ENCODE results near the gene INPPL1.
"Not testable (repeated sequence)": the region's sequence is repeated elsewhere in the genome, so short reads cannot be mapped to it uniquely, and the experiment has no call there.

The INPPL1 gene

DNA sequence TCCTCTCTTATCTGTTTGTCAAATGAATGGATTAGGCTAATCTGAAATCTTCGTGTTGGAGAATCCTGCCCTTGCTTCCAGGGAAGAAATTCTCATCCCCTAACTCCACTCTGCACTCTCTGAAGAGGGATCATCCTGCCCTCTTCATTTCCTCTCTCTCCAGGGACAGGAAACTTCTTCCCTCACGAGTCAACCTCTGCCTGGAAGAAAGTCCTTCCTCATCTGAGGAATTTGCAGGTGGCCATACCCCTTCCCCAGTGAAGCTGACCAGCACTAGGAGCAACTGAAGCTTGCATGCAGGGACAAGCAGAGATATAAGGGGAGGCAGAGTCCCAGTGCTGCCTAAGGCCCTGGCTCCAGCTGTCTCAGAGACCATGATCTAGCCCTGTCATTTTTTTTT lies 23.0 kb downstream of the INPPL1 start:
- Histone ChIP-seq H3K9me3 (ENCODE audit: low read length) (peaks cover 3% of the 10 kb centered on the region), H3K27me3 (ENCODE audit: insufficient read depth, low read length) (peaks cover 75% of the 10 kb centered on the region), H3K4me3 (ENCODE audit: low read length) (no peak overlapping the region), H2AFZ (ENCODE audit: low read depth, low read length) (no peak overlapping the region), H3K4me1 (ENCODE audit: insufficient read depth, low read length) (peaks cover 12% of the 10 kb centered on the region), H3K36me3 (ENCODE audit: insufficient read depth, low read length) (no peaks in the 10 kb centered on the region)

DNA sequence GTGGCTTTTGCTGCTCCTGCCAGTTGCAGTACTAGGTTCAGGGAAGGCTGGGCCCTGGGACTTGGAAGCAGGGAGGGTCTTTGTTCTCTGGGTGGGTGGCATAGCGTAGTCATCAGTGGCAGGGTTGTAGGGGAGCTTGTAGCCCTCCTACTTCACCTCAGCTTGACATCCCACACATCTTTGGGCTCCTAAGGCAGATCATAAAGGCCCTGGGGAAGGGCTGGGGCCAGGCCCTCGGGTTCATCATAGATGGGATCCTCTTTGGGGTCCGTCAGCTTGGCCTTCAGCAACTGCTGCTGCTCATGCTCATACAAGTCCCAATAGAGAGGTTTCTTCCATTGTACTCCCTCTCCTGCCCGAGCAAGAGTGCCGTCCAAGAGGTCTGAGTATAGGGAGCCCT lies 25.4 kb downstream of the INPPL1 start:
- H2AFZ ChIP-seq (ENCODE audit: low read depth, low read length), result no peak overlapping the region
- H3K4me3 ChIP-seq (ENCODE audit: low read length), result no peak overlapping the region
- H3K27me3 ChIP-seq (ENCODE audit: insufficient read depth, low read length), result peaks cover 58% of the 10 kb centered on the region
- H3K36me3 ChIP-seq (ENCODE audit: insufficient read depth, low read length), result no peaks in the 10 kb centered on the region
- no peaks in the 10 kb centered on the region for H3K9me3 ChIP-seq (ENCODE audit: low read length)
- peaks cover 4% of the 10 kb centered on the region for H3K4me1 ChIP-seq (ENCODE audit: insufficient read depth, low read length)

DNA sequence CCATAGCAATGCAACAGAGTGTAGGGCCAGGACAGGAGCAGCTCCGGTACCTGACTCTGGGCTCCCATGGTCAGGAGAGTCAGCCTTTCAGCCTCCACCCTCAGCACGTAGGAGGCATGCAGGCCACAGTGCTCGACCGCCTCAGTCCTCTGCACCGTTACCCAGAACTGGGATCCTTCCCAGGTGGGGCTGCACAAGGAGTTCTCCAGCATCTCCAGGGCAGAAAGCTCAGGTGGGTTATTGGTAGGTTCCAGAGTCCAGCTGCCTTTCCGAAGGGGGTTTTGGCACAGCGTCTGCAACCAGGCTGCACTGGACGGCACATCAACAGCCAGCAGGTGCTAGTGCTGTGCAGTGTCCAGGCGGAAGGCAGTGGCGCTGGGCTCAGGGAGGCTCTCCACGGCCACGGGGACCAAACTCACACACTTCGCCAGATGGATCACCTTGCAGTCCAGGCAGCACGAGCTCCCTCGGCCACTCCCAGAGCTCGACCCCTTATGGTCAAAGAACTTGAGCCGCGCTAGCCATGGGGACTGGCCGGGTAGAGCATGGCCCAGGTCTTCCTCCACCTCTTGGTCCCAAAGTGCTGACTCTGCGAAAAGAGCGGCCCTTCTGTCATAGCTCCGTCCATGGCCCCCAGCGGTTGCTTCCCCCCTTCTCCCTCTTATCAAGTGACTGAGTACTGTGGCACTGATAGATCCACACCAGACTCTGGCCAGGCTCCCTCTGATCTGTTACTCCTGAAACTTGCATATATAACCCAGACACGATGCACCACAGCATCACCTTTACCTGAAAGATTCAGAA lies 26.3 kb downstream of the INPPL1 start:
- H3K27me3 ChIP-seq (ENCODE audit: insufficient read depth, low read length), result peaks cover 49% of the 10 kb centered on the region
- no peak overlapping the region for H2AFZ ChIP-seq (ENCODE audit: low read depth, low read length)
- H3K4me3 ChIP-seq (ENCODE audit: low read length), result no peak overlapping the region
- no peaks in the 10 kb centered on the region for H3K4me1 ChIP-seq (ENCODE audit: insufficient read depth, low read length)
- H3K9me3 ChIP-seq (ENCODE audit: low read length), result no peaks in the 10 kb centered on the region
- no peaks in the 10 kb centered on the region for H3K36me3 ChIP-seq (ENCODE audit: insufficient read depth, low read length)

DNA sequence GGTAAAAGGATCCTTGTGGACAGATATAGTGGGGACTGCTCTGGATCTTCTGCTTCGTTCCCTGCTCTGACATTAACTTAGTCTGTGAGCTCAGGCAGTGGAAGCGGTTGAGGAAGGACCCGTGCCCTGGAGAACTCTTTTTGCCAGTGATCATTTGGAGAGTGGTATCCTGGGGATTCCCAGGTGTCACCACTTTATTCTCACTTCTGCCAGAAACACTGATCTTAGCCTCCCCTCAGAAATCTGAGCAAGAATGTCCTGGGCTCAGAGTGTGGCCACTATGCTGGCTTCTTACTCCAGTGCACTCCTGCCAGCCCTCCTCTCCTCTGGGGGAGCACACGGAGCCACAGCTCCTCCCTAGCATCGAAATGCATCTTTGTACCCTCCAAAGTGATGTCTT lies 27.0 kb downstream of the INPPL1 start:
- Histone ChIP-seq H3K4me3 (ENCODE audit: low read length) (no peak overlapping the region), H2AFZ (ENCODE audit: low read depth, low read length) (no peak overlapping the region), H3K4me1 (ENCODE audit: insufficient read depth, low read length) (no peaks in the 10 kb centered on the region), H3K36me3 (ENCODE audit: insufficient read depth, low read length) (no peaks in the 10 kb centered on the region), H3K9me3 (ENCODE audit: low read length) (no peaks in the 10 kb centered on the region), H3K27me3 (ENCODE audit: insufficient read depth, low read length) (peaks cover 42% of the 10 kb centered on the region)

DNA sequence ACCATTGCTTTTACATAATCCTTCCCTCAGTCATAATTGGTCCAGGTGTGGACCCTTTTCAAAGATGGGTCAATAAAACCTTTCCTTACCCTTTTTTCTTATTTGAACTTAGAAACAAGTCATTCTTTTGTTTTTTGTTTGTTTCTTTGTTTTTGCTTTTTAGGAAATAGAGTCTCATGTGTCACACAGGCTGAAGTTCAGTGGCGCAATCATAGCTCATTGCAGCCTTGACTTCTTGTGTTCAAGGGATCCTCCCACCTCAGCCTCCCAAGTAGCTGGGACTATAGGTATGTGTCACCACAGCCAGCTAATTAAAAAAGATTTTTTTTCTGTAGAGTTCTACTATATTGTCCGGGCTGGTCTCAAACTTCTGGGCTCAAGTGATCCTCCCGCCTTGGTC lies 28.8 kb downstream of the INPPL1 start:
- H3K9me3 ChIP-seq (ENCODE audit: low read length), result no peaks in the 10 kb centered on the region
- H2AFZ ChIP-seq (ENCODE audit: low read depth, low read length), result no peak overlapping the region
- peaks cover 26% of the 10 kb centered on the region for H3K27me3 ChIP-seq (ENCODE audit: insufficient read depth, low read length)
- no peaks in the 10 kb centered on the region for H3K4me1 ChIP-seq (ENCODE audit: insufficient read depth, low read length)
- no peaks in the 10 kb centered on the region for H3K36me3 ChIP-seq (ENCODE audit: insufficient read depth, low read length)
- no peak overlapping the region for H3K4me3 ChIP-seq (ENCODE audit: low read length)

DNA sequence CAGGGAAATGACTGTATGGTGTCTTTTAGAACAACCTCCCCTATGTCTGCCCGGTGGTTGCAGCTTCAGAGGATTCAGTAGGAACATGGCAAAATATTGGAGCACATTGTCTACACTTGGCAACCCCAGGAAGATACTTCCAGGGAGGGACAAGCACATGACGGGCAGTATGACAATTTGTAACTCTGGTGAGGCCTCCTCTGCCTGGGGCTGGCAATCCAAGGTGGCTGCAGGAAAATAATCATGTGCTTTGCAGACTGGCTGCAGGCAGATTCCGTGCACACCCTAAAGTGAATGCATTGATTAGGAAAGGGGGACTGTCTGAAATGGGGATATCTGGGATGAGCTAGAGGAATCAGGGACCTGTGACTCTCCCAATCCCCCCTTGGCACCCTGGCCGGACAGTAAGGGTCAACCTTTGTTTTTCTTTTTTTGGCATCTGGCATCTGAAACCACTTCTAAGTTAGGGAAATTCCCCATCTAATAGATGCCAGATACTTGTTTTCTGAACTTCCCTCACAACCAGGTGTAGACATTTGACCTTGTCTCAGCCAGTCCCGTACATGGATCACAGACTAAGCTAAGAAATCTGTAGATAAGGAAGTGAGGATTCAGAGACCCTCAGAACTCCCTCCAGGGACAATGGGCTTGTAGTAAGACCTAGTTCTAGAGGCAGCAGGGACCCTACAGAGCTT lies 29.9 kb downstream of the INPPL1 start:
- Histone ChIP-seq H3K4me3 (ENCODE audit: low read length) (no peak overlapping the region), H2AFZ (ENCODE audit: low read depth, low read length) (no peak overlapping the region), H3K4me1 (ENCODE audit: insufficient read depth, low read length) (no peaks in the 10 kb centered on the region), H3K27me3 (ENCODE audit: insufficient read depth, low read length) (peaks cover 20% of the 10 kb centered on the region), H3K36me3 (ENCODE audit: insufficient read depth, low read length) (no peaks in the 10 kb centered on the region), H3K9me3 (ENCODE audit: low read length) (no peaks in the 10 kb centered on the region)

DNA sequence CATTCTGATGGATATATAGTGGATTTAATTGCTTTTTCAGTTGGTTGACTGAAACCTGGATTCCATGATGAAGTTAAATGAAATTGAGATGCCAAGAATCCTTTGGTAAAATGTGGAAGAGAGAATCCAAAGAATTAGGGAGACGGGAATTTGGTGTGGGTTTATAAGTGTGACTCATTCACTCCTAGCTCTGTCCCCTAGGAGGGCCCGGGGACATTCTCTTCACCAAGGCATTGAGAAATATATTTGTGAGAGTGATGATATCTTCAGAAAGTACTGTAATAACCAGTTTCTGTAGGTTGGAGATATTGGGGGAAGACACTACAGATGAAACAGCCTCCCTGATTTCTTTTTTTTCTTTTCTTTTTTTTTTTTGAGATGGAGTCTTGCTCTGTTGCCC lies 33.0 kb downstream of the INPPL1 start:
- Histone ChIP-seq H3K9me3 (ENCODE audit: low read length) (no peaks in the 10 kb centered on the region), H3K36me3 (ENCODE audit: insufficient read depth, low read length) (no peaks in the 10 kb centered on the region), H3K4me1 (ENCODE audit: insufficient read depth, low read length) (no peaks in the 10 kb centered on the region), H2AFZ (ENCODE audit: low read depth, low read length) (no peak overlapping the region), H3K27me3 (ENCODE audit: insufficient read depth, low read length) (peaks cover 3% of the 10 kb centered on the region), H3K4me3 (ENCODE audit: low read length) (no peak overlapping the region)

DNA sequence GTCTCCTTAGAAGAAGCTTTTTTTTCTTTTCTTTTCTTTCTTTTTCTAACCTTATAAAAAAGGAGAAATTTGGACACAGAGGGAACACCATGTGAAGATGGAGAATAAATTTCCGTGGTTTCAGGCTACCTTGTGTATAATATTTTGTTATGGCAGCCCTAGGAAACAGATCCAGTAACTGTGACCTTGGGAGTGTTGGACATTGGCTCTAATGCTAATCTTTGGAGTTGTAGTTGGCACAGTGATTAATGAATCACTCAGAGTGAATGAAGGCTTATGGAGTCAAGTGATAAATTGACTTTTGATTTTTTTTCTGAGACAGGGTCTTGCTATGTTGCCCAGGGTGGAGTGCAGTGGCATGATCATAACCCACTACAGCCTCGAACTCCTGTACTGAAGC lies 34.9 kb downstream of the INPPL1 start:
- H3K9me3 ChIP-seq (ENCODE audit: low read length), result no peaks in the 10 kb centered on the region

DNA sequence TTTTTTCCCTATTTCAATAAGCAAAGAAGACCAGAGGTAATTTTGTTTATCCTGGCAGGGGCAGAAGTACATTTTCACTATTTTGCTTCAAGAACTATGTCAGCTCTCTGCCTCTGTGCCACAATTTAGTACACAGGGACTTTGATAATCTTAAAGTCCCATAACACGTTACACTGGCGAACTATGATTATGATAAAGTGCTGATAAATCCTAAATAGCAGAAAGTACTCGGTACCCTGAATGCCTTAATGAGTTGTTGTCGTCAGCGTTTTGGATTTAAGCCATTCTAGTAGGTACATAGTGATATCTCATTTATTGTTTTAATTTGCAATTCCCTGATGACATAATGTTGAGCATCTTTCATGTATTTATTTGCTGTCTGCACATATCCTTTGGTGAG lies 36.0 kb downstream of the INPPL1 start:
- Histone ChIP-seq H3K27me3 (ENCODE audit: insufficient read depth, low read length) (no peaks in the 10 kb centered on the region), H3K4me1 (ENCODE audit: insufficient read depth, low read length) (no peaks in the 10 kb centered on the region), H3K36me3 (ENCODE audit: insufficient read depth, low read length) (no peaks in the 10 kb centered on the region), H2AFZ (ENCODE audit: low read depth, low read length) (no peak overlapping the region), H3K9me3 (ENCODE audit: low read length) (no peaks in the 10 kb centered on the region), H3K4me3 (ENCODE audit: low read length) (no peak overlapping the region)

More for the DNA sequence above, 34.9 kb downstream of the INPPL1 start:
- Histone ChIP-seq H3K36me3 (ENCODE audit: insufficient read depth, low read length) (no peaks in the 10 kb centered on the region), H3K4me1 (ENCODE audit: insufficient read depth, low read length) (no peaks in the 10 kb centered on the region), H3K27me3 (ENCODE audit: insufficient read depth, low read length) (no peaks in the 10 kb centered on the region), H2AFZ (ENCODE audit: low read depth, low read length) (no peak overlapping the region), H3K4me3 (ENCODE audit: low read length) (no peak overlapping the region)

DNA sequence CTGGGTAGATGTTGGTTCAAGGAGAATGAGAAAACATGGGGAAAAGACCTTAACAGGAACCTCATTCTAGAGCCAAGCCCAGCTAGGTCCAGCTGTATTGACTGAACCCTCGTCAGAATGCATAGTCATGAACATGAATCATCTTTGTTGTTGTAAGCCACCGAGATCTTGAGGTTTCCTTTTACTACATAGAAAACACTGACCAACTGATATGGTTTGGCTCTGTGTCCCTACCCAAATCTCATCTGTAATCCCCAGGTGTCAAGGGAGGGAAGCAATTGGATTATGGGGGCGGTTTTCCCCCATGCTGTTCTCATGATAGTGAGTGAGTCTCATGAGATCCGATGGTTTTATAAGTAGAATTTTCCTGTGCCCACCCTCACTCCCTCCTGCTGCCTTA lies 38.8 kb downstream of the INPPL1 start:
- no peak overlapping the region for H3K4me3 ChIP-seq (ENCODE audit: low read length)
- H2AFZ ChIP-seq (ENCODE audit: low read depth, low read length), result no peak overlapping the region
- no peaks in the 10 kb centered on the region for H3K9me3 ChIP-seq (ENCODE audit: low read length)
- H3K36me3 ChIP-seq (ENCODE audit: insufficient read depth, low read length), result no peaks in the 10 kb centered on the region
- H3K4me1 ChIP-seq (ENCODE audit: insufficient read depth, low read length), result no peaks in the 10 kb centered on the region
- H3K27me3 ChIP-seq (ENCODE audit: insufficient read depth, low read length), result peaks cover 7% of the 10 kb centered on the region

DNA sequence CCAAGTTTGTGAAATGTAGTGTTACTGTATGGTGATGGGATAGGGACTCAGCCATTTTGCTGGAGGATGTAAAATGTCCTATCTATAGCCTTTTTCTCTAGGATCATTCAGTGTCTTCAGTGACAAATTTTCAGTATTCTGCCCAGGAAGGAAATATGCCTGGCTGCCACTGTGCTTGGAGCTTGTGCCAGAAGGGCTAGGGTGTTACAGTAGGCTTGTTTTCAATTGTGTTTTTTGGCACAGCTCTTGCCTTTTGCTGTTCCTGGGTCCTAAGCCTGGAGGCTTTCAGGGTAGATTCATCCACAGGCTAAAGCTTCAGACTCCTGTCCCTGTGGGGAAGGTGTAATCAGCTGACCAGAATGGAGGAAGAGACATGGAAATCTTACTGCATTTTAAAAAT lies 41.4 kb downstream of the INPPL1 start:
- no peak overlapping the region for H2AFZ ChIP-seq (ENCODE audit: low read depth, low read length)
- no peaks in the 10 kb centered on the region for H3K9me3 ChIP-seq (ENCODE audit: low read length)
- H3K27me3 ChIP-seq (ENCODE audit: insufficient read depth, low read length), result peaks cover 7% of the 10 kb centered on the region
- no peak overlapping the region for H3K4me3 ChIP-seq (ENCODE audit: low read length)
- H3K4me1 ChIP-seq (ENCODE audit: insufficient read depth, low read length), result no peaks in the 10 kb centered on the region
- H3K36me3 ChIP-seq (ENCODE audit: insufficient read depth, low read length), result no peaks in the 10 kb centered on the region

DNA sequence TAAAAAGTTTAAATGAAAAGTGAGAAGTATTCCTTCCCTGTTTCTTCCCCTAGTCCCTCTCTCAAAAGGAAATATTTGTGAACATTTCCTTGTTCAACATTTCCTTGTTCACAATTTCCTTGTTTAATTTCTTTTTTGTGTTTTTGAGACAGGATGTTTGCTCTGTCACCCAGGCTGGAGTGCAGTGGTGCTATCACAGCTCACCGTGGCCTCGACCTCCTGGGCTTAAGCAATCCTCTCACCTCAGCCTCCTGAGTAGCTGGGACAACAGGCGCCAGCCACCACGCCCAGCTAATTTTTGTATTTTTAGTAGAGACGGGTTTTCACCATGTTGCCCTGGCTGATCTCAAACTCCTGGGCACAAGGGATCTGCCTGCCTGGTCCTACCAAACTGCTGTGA lies 42.4 kb downstream of the INPPL1 start:
- not testable (repeated sequence) for H3K9me3 ChIP-seq (ENCODE audit: low read length); H3K36me3 ChIP-seq (ENCODE audit: insufficient read depth, low read length); H3K4me1 ChIP-seq (ENCODE audit: insufficient read depth, low read length); H3K27me3 ChIP-seq (ENCODE audit: insufficient read depth, low read length); H3K4me3 ChIP-seq (ENCODE audit: low read length); H2AFZ ChIP-seq (ENCODE audit: low read depth, low read length)

DNA sequence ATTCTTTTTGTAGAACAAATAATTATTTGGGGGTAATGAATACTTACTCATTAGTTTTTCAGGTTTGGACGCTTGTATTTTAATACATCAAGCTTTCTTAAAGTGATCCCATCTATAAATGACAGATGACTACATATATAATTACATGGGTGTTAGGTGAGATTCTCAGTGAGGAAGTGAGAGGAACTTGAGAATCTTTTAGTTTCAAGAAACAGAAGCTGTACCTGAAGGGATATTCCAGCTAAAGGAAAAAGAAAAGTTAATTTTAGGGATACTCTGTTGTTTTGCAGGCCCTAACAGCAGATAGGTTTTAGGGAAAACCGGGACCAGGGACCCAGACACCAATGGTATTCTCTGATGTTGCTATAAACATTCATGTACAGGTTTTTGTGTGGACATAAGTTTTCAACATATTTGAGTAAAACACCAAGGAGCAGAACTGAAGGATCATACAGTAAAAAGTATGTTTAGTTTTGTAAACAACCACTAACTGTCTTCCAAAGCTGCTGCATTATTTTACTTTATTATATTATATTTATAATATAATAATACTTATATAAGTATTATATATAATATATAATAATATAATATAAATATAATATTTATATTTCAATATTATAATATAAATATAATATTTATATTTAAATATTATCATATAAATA lies 43.5 kb downstream of the INPPL1 start:
- Histone ChIP-seq H3K9me3 (ENCODE audit: low read length) (no peaks in the 10 kb centered on the region), H3K27me3 (ENCODE audit: insufficient read depth, low read length) (peaks cover 7% of the 10 kb centered on the region), H3K4me3 (ENCODE audit: low read length) (no peak overlapping the region), H2AFZ (ENCODE audit: low read depth, low read length) (no peak overlapping the region), H3K4me1 (ENCODE audit: insufficient read depth, low read length) (no peaks in the 10 kb centered on the region), H3K36me3 (ENCODE audit: insufficient read depth, low read length) (no peaks in the 10 kb centered on the region)

Measured in neuron (in vitro differentiated cells).